Colonic mucosa (tissue), 4 donors: ENCODE measurements around the gene SPATS1. TPM values are rescaled to one million over a fixed set of nuclear protein-coding genes. Genes with fewer than 3 reads are reported as not detected.

ENCODE experiments used
- DNase-seq: peaks from one replicate; pipeline ENCODE4 v3.0.0-alpha.2; 2020
- H3K27ac ChIP-seq: fragments of 200-600 bp; one replicate; pipeline ENCODE4 v1.8.0; 2021
- H3K27me3 ChIP-seq: fragments of 200-600 bp; one replicate; pipeline ENCODE4 v1.8.0; 2021
- H3K36me3 ChIP-seq: fragments of 200-600 bp; one replicate; pipeline ENCODE4 v1.8.0; 2021
- H3K4me1 ChIP-seq: fragments of 200-600 bp; one replicate; pipeline ENCODE4 v1.8.0; 2021; ENCODE audit warnings: mild to moderate bottlenecking
- H3K4me3 ChIP-seq: fragments of 200-600 bp; one replicate; pipeline ENCODE4 v1.8.0; 2021
- H3K9ac ChIP-seq, 2 donors: one replicate each; pipeline ENCODE4 v1.7.0; 2013; ENCODE audit warnings: control low read depth in 2 of 2, low read depth in 2 of 2, low read length in 2 of 2
- H3K9me3 ChIP-seq: fragments of 200-600 bp; one replicate; pipeline ENCODE4 v1.8.0; 2021
- CTCF ChIP-seq: fragments of 200-600 bp; IDR thresholded peaks from one replicate; pipeline ENCODE4 v1.8.0; 2022; ENCODE audit warnings: antibody characterized with exemption, mild to moderate bottlenecking
- intact Hi-C: fragments of 100-400 bp; cut with DNase I; formaldehyde crosslinking; loops from one replicate; pipeline ENCODE4 v1.14.1; 2022
- total RNA-seq, 2 donors: library from RNA; stranded (reverse); fragmentation: NEBNext Ultra II Directional in 1 of 2; extraction: Animal tissue kit (Norgen Biotek cat#: 25700) in 1 of 2; gene quantifications; one replicate each; pipeline ENCODE4 v1.2.1, GENCODE V29; 2021
- donor health status: healthy.
- donor health status: DM: no; HTN: no; CAD: no.
- donor health status: DM: no; HTN: no; CAD: no.

Gene SPATS1
- total RNA-seq, 2 donors from 2014 or later, result not detected

DNA sequence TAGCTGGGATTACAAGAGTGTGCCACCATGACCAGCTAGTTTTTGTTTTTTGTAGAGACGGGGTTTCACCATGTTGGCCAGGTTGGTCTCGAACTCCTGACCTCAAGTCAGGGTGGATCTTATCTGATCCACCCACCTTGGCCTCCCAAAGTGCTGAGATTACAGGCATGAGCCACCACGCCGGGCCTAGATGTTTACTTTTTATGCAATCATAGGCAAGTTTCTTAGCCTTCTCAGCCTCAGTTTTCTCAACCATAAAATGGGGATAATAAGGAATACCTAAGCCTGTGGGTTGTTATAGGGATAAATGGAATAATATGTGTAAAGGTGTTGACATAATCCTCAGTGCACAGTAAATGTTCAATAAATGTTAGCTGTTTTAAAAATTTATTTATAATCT is 9.8 kb downstream of the SPATS1 start:
- no peak overlapping the region for H3K9ac ChIP-seq
- TF ChIP-seq CTCF, result no peak
- no peaks in the 10 kb centered on the region for H3K36me3 ChIP-seq
- no peak overlapping the region for H3K4me3 ChIP-seq
- no peaks in the 10 kb centered on the region for H3K27me3 ChIP-seq
- no peaks in the 10 kb centered on the region for H3K4me1 ChIP-seq
- no peaks in the 10 kb centered on the region for H3K9me3 ChIP-seq
- no peak for DNase-seq
- H3K27ac ChIP-seq, result no peak overlapping the region
- intact Hi-C loops, result no loop called here

DNA sequence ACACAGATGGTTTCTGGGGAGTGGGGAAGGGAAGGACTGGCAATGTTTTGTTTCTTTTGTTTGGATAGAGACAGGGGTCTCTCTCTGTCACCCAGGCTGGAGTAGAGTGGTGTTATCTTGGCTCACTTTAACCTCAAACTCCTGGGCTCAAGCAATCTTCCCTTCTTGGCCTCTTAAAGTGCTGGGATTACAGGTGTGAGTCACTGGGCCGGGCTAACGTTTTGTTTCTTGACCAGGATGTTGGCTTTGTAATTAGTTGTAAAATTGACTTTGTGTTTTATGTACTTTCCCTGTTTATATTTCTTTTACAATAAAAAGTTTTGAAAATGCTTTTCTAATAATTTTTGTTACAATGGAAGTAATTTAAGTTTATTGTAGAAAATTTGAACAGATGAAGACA is 10.9 kb downstream of the SPATS1 start:
- Histone ChIP-seq H3K27me3 (no peaks in the 10 kb centered on the region), H3K4me1 (no peaks in the 10 kb centered on the region), H3K9ac (no peak overlapping the region), H3K9me3 (no peaks in the 10 kb centered on the region), H3K4me3 (no peak overlapping the region), H3K27ac (no peak overlapping the region), H3K36me3 (no peaks in the 10 kb centered on the region)
- DNase-seq, result peak; percentile 59
- intact Hi-C loops, result no loop called here
- TF ChIP-seq CTCF, result no peak

DNA sequence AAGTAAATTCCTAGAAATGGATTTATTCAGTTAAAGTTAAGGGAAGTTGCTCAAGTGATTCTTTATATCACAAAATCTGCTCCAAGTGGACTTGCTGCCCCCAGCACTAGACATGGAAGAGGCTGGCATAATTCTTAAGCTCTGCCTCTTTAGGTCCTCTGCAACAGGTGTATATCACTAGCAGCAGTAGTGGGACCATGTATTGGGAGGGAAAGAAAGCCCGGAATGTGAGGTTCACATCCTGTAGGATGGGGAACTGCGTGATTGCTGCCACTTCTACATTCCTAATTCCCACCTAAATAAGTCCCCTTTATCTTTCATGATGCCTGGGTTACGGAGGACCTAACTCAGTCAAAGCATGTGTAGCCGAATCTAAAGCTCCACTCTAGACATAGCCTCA is 13.2 kb downstream of the SPATS1 start:
- intact Hi-C loops, result no loop called here
- Histone ChIP-seq H3K27me3 (no peaks in the 10 kb centered on the region), H3K9ac (no peak overlapping the region), H3K9me3 (no peaks in the 10 kb centered on the region), H3K36me3 (no peaks in the 10 kb centered on the region), H3K4me3 (no peak overlapping the region), H3K4me1 (no peaks in the 10 kb centered on the region), H3K27ac (no peak overlapping the region)
- TF ChIP-seq CTCF, result no peak
- no peak for DNase-seq

- H3K9me3 ChIP-seq, result no peaks in the 10 kb centered on the region
- H3K27ac ChIP-seq, result no peak overlapping the region
- no peak overlapping the region for H3K4me3 ChIP-seq
- H3K27me3 ChIP-seq, result no peaks in the 10 kb centered on the region
- no peaks in the 10 kb centered on the region for H3K36me3 ChIP-seq
- H3K9ac ChIP-seq, result no peak overlapping the region
- no peak for TF ChIP-seq CTCF
- no peak for DNase-seq
- intact Hi-C loops, result no loop called here
- no peaks in the 10 kb centered on the region for H3K4me1 ChIP-seq
Observed at GRCh38 chr6:44356487-44356886, 14.0 kb downstream of the SPATS1 start.

DNA sequence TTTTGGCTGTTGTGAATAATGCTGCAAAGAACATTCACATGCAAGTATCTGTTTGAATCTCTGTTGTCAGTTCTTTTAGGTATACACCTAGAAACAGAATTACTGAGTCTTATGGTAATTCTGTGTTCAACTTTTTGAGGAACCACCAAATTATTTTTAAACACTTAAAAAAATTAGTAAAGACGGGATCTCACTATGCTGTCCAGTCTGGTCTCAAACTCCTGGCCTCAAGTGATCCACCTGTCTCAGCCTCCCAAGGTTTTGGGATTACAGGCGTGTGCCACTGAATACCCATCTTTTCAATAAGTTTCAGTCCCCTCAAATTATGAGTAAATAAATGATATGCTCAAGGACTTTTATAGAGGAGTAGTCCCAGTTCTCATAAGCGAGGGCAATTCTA is 17.5 kb downstream of the SPATS1 start:
- no peaks in the 10 kb centered on the region for H3K27me3 ChIP-seq
- no peak overlapping the region for H3K27ac ChIP-seq
- H3K36me3 ChIP-seq, result no peaks in the 10 kb centered on the region
- H3K9ac ChIP-seq, result no peak overlapping the region
- TF ChIP-seq CTCF, result no peak
- H3K9me3 ChIP-seq, result no peaks in the 10 kb centered on the region
- no peak overlapping the region for H3K4me3 ChIP-seq
- intact Hi-C loops, result no loop called here
- H3K4me1 ChIP-seq, result no peaks in the 10 kb centered on the region
- no peak for DNase-seq

GRCh38 chr6:44361947-44362346 is 19.5 kb downstream of the SPATS1 start:
- intact Hi-C loops, result no loop called here
- no peak overlapping the region for H3K4me3 ChIP-seq
- no peak for DNase-seq
- H3K36me3 ChIP-seq, result no peaks in the 10 kb centered on the region
- no peak for TF ChIP-seq CTCF
- no peak overlapping the region for H3K9ac ChIP-seq
- H3K4me1 ChIP-seq, result no peaks in the 10 kb centered on the region
- no peak overlapping the region for H3K27ac ChIP-seq
- H3K27me3 ChIP-seq, result no peaks in the 10 kb centered on the region
- H3K9me3 ChIP-seq, result no peaks in the 10 kb centered on the region
